Mononuclear cell (primary cell): ENCODE results near the gene HOXD4. TPM values are rescaled to one million over a fixed set of nuclear protein-coding genes. Genes with fewer than 3 reads are reported as not detected.

Experiments
- H3K27me3 ChIP-seq: 2 replicates; pipeline ENCODE4 v1.6.0; 2011; ENCODE audit warnings: low read length, control low read depth; ENCODE audit not compliant: insufficient read depth
- H3K4me1 ChIP-seq: 2 replicates; pipeline ENCODE4 v1.5.1; 2011; ENCODE audit warnings: mild to moderate bottlenecking, low read length, control low read depth; ENCODE audit not compliant: insufficient read depth
- H3K4me3 ChIP-seq: 2 replicates; pipeline ENCODE4 v1.5.1; 2011; ENCODE audit warnings: mild to moderate bottlenecking, low read length, moderate library complexity
- H3K9me3 ChIP-seq: 2 replicates; pipeline ENCODE4 v1.5.1; 2011; ENCODE audit warnings: low read depth, mild to moderate bottlenecking, control low read depth, low read length
- total RNA-seq: library from RNA; depleted of rRNA; stranded (reverse); fragments of >200 nt; gene quantifications from one replicate; pipeline ENCODE4 v1.2.3, GENCODE V29; 2012

HOXD4 gene
- total RNA-seq = 0.21 TPM

DNA sequence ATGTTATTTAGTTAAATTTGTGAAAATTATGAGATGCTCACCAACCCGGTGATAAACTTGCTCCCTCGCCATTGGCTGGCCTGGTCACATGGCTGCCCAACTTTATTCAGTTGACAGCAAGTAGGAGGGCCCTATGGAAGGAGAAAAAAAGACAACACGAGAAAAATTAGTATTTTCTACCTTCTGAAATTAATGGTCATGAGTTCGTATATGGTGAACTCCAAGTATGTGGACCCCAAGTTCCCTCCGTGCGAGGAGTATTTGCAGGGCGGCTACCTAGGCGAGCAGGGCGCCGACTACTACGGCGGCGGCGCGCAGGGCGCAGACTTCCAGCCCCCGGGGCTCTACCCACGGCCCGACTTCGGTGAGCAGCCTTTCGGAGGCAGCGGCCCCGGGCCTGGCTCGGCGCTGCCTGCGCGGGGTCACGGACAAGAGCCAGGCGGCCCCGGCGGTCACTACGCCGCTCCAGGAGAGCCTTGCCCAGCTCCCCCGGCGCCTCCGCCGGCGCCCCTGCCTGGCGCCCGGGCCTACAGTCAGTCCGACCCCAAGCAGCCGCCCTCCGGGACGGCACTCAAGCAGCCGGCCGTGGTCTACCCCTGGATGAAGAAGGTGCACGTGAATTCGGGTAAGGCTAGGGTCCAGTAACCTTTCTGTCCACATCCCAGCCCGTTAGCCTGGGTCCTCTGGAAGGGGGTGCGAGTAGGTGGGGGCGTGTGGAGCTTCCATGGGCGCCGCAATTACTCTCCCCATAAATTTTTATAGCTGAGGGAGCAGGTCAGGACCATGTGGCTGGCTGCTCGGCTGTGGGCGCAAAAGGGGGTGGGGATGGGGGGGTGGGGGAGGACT, at the start of gene HOXD4:
Gene HOXD4, plus strand, starts transcription at position 109 of the 846 bp plus-strand sequence. Its CDS starts 84 bp downstream, at position 193.
- Histone ChIP-seq H3K9me3 (no peaks in the 10 kb centered on the region), H3K27me3 (peaks cover 95% of the 10 kb centered on the region)

GRCh38 chr2:176101842-176102241, 49.5 kb upstream of the HOXD4 start:
- no peaks in the 10 kb centered on the region for H3K9me3 ChIP-seq
- peaks cover 14% of the 10 kb centered on the region for H3K4me1 ChIP-seq
- peaks cover 97% of the 10 kb centered on the region for H3K27me3 ChIP-seq

More for the DNA sequence above, at the start of gene HOXD4:
- no peak within 1 kb of the TSS for H3K4me3 ChIP-seq
- no peaks in the 10 kb centered on the region for H3K4me1 ChIP-seq

GRCh38 chr2:176102309-176102866, 49.0 kb upstream of the HOXD4 start:
- Histone ChIP-seq H3K9me3 (no peaks in the 10 kb centered on the region), H3K4me3 (no peak overlapping the region), H3K27me3 (peaks cover 97% of the 10 kb centered on the region), H3K4me1 (peaks cover 14% of the 10 kb centered on the region)

More at GRCh38 chr2:176101842-176102241, 49.5 kb upstream of the HOXD4 start:
- no peak overlapping the region for H3K4me3 ChIP-seq

GRCh38 chr2:176103194-176103593, 48.2 kb upstream of the HOXD4 start:
- Histone ChIP-seq H3K4me1 (peaks cover 6% of the 10 kb centered on the region), H3K9me3 (no peaks in the 10 kb centered on the region), H3K4me3 (no peak overlapping the region), H3K27me3 (peaks cover 90% of the 10 kb centered on the region)

DNA sequence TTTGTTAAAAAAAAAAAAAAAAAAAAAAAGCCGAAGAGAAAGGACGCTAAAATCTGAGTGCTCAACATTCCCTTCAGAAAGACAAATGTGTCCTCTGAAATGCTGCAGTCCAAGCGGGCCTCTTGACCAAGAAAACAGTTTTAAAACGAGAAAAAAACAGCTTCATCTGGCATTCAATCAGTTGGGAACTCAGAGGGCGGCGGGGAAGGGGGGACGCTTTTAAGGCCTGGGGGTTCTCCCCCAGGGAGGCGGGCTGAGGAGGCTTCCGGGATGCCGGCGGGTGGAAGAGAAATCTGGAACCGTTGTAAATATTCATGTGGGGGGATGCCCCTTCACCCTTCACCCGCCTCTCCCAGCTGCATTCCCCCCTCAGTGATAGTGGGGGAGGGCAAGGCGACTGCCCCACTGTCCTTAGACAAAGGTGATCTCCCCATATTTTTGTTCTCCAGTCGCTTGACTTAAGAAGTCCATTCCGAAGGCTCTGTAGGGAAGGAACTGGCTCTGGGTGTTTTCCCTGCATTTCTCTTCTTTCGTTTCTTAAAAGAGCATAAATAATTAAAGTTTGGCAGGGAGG, 47.5 kb upstream of the HOXD4 start:
- Histone ChIP-seq H3K9me3 (no peaks in the 10 kb centered on the region), H3K4me1 (peaks cover 6% of the 10 kb centered on the region), H3K27me3 (peaks cover 88% of the 10 kb centered on the region), H3K4me3 (no peak overlapping the region)

DNA sequence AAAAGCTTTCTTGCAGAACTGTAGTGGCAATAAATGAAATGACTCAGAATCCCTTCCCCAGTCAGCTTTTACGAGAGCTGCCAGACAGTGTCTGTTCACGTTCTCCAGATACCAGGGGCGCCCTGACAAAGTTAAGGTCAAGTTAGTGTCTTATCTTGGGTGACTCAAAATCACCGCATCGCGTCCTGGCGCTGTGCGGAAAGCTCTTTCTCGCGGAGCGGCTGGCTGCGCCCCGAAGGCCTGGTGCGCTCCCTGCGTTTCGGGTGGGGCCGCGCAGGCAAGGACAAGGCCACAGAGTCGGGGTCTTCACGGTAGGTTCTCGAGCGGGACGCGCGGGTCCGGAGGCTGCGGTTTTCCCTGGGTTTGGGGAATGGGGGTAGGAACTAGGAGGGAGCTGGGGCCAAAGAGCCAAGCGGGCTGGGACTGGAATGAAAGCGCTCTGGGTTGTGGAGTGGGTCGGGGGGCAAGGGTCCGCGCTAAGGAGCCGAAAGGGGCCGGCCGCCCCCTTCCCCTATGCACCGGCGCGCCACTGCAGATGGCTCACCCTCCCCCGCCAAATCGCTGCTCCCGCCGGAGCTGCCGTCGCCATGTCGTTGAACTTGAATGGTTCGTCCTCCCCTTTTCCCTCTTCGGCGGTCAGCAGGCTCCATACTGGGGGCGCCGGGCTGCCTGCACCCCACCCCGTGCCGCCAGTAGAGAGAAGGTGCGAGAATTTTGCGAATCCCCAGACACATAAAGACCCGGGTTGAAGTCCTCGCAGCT, 46.9 kb upstream of the HOXD4 start:
- Histone ChIP-seq H3K4me1 (peaks cover 6% of the 10 kb centered on the region), H3K4me3 (no peak overlapping the region), H3K27me3 (peaks cover 88% of the 10 kb centered on the region), H3K9me3 (no peaks in the 10 kb centered on the region)

DNA sequence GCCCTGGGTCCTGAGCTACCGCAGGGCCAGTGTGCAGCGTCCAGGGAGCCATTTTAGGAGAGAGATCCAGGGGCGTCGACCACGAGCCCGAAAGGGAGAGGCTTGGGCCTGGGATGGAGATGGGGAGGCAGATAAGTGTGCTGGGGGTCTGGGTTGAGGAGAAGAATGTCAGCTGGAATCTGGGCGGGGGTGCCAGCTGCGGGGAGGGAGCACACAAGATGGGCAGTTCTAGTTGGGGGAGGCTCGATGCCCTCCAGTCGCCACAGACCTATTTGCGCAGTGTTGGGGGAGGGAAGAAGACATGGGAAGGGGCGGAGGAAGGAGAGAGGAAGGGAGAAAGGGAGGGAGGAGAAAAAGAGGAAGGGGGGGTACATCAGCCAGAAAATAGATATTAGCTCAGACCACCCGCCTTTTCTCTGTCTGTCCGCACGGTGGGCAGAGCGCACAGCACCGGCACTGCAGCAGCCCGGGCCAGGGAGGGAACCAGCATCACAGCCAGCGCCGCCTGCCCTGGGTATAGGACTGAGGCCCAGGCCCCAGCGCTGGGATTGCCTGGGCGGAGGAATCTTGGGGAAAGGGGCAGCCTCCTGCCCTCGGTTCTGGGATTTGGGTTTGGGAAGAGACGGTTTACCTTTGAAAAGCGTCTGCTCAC, 46.1 kb upstream of the HOXD4 start:
- Histone ChIP-seq H3K4me1 (peaks cover 6% of the 10 kb centered on the region), H3K27me3 (peaks cover 88% of the 10 kb centered on the region), H3K4me3 (no peak overlapping the region), H3K9me3 (no peaks in the 10 kb centered on the region)

DNA sequence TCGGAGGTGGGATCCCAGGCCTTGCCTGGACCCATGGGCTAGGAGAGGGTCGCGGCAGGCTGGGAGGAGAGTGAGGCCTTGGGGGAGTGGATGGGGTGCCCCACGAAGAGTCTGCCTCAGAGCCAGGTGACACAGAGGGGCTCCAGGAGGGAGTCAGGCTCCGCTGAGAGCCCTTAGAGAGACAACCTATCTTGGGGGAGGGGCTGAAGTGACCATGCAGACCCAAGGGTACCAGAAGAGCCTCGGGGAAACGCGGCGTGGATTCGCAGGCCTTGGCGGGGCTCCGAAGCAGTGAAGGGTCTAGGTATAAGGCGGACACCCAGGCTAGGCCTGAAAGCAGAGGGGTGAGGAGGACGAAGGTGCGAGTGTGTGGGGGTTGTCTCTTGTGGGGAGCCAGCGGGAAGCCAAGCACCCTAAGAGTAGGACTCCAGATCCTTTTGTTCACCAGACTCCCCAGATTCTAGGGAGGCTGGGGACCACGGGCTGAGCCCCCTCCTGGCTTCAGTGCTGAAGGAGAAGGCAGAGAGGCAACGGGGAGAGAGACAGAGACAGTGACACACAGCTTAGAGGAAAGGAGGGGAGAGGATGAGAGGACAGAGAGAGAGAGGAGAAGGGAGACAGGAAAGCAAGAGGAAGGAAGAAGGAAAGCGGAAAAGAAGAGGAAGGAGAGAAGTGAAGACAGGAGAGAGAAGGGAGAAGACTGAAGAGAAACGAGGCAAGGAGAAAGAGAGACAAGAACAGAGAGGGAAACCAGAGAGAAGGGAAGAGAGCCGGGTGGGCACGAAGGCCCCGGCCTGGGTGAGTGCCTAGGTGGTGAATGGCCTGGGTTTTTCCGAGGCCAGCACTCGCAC, 45.4 kb upstream of the HOXD4 start:
- Histone ChIP-seq H3K4me3 (no peak overlapping the region), H3K9me3 (no peaks in the 10 kb centered on the region), H3K27me3 (peaks cover 88% of the 10 kb centered on the region), H3K4me1 (peaks cover 6% of the 10 kb centered on the region)

GRCh38 chr2:176106581-176107539, 44.5 kb upstream of the HOXD4 start, which contains the start of gene HOXD11:
Gene HOXD11, plus strand, starts transcription at chr2:176107280. Its CDS starts 76 bp downstream, at chr2:176107356.
- Histone ChIP-seq H3K27me3 (peaks cover 88% of the 10 kb centered on the region), H3K9me3 (no peaks in the 10 kb centered on the region), H3K4me1 (peaks cover 6% of the 10 kb centered on the region), H3K4me3 (no peak within 1 kb of the TSS)

- no peak overlapping the region for H3K4me3 ChIP-seq
- H3K4me1 ChIP-seq = peaks cover 6% of the 10 kb centered on the region
- no peaks in the 10 kb centered on the region for H3K9me3 ChIP-seq
- peaks cover 88% of the 10 kb centered on the region for H3K27me3 ChIP-seq
These were observed 43.6 kb upstream of the HOXD4 start for GRCh38 chr2:176107731-176108181.

DNA sequence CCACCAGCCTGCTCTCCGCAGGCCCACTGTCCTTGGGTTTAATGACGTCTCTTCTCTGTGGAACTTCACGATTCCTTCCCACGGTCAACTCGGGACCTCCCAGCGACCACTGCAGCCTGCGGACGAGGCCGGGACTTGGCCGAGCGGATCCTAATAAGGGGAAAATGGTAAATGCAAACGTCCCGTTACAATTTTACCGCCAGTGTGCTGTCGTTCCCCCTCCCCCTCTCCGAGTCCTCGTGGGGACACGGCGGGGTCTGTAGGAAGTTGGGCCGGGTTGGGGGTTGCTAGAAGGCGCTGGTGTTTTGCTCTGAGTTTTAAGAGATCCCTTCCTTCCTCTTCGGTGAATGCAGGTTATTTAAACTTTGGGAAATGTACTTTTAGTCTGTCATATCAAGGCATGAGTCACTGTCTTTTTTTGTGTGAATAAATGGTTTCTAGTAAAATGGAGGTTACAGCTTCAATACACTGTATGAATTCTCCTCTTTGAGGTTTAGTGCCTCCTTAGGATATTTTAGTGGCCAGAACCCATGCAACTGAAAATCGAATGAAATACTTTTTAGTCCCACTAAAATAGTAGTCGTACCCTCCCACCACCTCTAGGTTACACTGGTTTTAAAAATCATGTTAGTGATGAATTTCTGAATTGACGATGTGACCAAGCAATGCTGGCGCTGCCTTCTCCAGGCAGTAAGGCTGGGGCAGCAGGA, 42.0 kb upstream of the HOXD4 start:
- H3K4me1 ChIP-seq = peaks cover 6% of the 10 kb centered on the region
- no peak overlapping the region for H3K4me3 ChIP-seq
- no peaks in the 10 kb centered on the region for H3K9me3 ChIP-seq
- peaks cover 88% of the 10 kb centered on the region for H3K27me3 ChIP-seq

GRCh38 chr2:176109946-176110345, 41.4 kb upstream of the HOXD4 start:
- Histone ChIP-seq H3K27me3 (peaks cover 88% of the 10 kb centered on the region), H3K4me1 (peaks cover 6% of the 10 kb centered on the region), H3K4me3 (no peak overlapping the region), H3K9me3 (no peaks in the 10 kb centered on the region)
